Common myeloid progenitor, CD34-positive (primary cell): Measurements from ENCODE around the gene KLHDC8A.

Source experiments
- CTCF ChIA-PET: fragments of 350-600 bp; sonication (Branson Sonifier 250); formaldehyde crosslinking; loops from one replicate; lab custom pipeline; 2021; ENCODE audit warnings: antibody characterized with exemption; lab: Charles Lee
- POLR2A ChIA-PET: fragments of 350-600 bp; sonication (Branson Sonifier 250); formaldehyde crosslinking; loops from one replicate; lab custom pipeline; 2021; ENCODE audit warnings: antibody characterized with exemption; lab: Charles Lee
- DNase-seq, 3 donors: peaks; one replicate each; pipeline versions ENCODE4 v3.0.0 to v3.0.0-alpha.2; 2013
- H3K27ac ChIP-seq, 2 experiments: 1 replicate in 1 of 2; 2 replicates in 1 of 2; pipeline ENCODE4 v1.7.0; 2013; ENCODE audit warnings: inconsistent platforms in 2 of 2, low read length in 2 of 2, mild to moderate bottlenecking in 2 of 2, low read depth in 1 of 2, moderate library complexity in 1 of 2; ENCODE audit not compliant: severe bottlenecking in 2 of 2, insufficient read depth in 1 of 2, poor library complexity in 1 of 2
- H3K27me3 ChIP-seq, 5 experiments: replicated peaks in 2 of 5; 1 replicate in 3 of 5; 2 replicates in 2 of 5; pipeline versions ENCODE4 v1.6.1 to v1.7.0; 2013; ENCODE audit warnings: low read length in 4 of 5, mild to moderate bottlenecking in 2 of 5, moderate library complexity in 2 of 5, inconsistent platforms in 1 of 5; ENCODE audit not compliant: insufficient read depth in 5 of 5, control insufficient read depth in 4 of 5
- H3K36me3 ChIP-seq, 4 experiments: 1 replicate in 2 of 4; 2 replicates in 2 of 4; pipeline versions ENCODE4 v1.6.1 to v1.7.0; 2013; ENCODE audit warnings: low read length in 3 of 4, control low read depth in 1 of 4, mild to moderate bottlenecking in 1 of 4; ENCODE audit not compliant: control insufficient read depth in 4 of 4, insufficient read depth in 4 of 4
- H3K4me1 ChIP-seq, 4 experiments: 1 replicate in 3 of 4; 2 replicates in 1 of 4; pipeline versions ENCODE4 v1.6.1 to v1.7.1; 2013; ENCODE audit warnings: low read length in 3 of 4, mild to moderate bottlenecking in 3 of 4, control low read depth in 1 of 4, inconsistent platforms in 1 of 4, moderate library complexity in 1 of 4; ENCODE audit not compliant: control insufficient read depth in 4 of 4, insufficient read depth in 4 of 4; ENCODE audit errors: control extremely low read depth in 1 of 4
- H3K4me3 ChIP-seq, 7 experiments: 1 replicate in 4 of 7; 2 replicates in 3 of 7; pipeline versions ENCODE4 v1.5.1 to v1.7.0; 2013; ENCODE audit warnings: mild to moderate bottlenecking in 7 of 7, low read length in 6 of 7, moderate library complexity in 6 of 7, inconsistent platforms in 2 of 7, low read depth in 2 of 7, control low read depth in 1 of 7; ENCODE audit not compliant: insufficient read depth in 4 of 7, control insufficient read depth in 1 of 7; ENCODE audit errors: extremely low read depth in 1 of 7
- H3K9me3 ChIP-seq, 5 experiments: 1 replicate in 4 of 5; 2 replicates in 1 of 5; pipeline versions ENCODE4 v1.6.1 to v1.7.1; 2013; ENCODE audit warnings: low read length in 4 of 5, mild to moderate bottlenecking in 2 of 5, inconsistent platforms in 1 of 5, low read depth in 1 of 5, moderate library complexity in 1 of 5; ENCODE audit not compliant: control insufficient read depth in 4 of 5, insufficient read depth in 2 of 5; ENCODE audit errors: control extremely low read depth in 1 of 5
- WGBS: methylation state at CpG from one replicate; pipeline ENCODE4 v1.1.5; 2013; ENCODE audit not compliant: insufficient coverage; 5-methylcytosine and 5-hydroxymethylcytosine counted together

The KLHDC8A gene

GRCh38 chr1:205354259-205355074 lies 2.3 kb downstream of the KLHDC8A start:
- ChIA-PET CTCF (interaction anchor here (0.7 to 2.7 kb wide), 26 partner anchors 9 to 219 kb away, joined by 3 to 27 read pairs (median 5); no protein-coding TSS in a partner anchor), POLR2A (no interaction called here)
- Histone ChIP-seq H3K4me1 (no peaks in the 10 kb centered on the region), H3K27me3 (peaks cover 0 to 13% (median 2%) of the 10 kb centered on the region in 5 experiments), H3K36me3 (no peaks in the 10 kb centered on the region), H3K27ac (no peak overlapping the region), H3K4me3 (no peak overlapping the region), H3K9me3 (no peaks in the 10 kb centered on the region)
- 40% methylated on average over 3 of the region's 5 CpGs for WGBS
- DNase-seq: peak; percentile 68 to 85 (median 78)

GRCh38 chr1:205353612-205354011 lies 3.1 kb downstream of the KLHDC8A start:
- Histone ChIP-seq H3K4me3 (no peak overlapping the region), H3K4me1 (peaks cover 0 to 4% (median under 1%) of the 10 kb centered on the region in 4 experiments), H3K27me3 (peaks cover 0 to 13% (median under 1%) of the 10 kb centered on the region in 5 experiments), H3K9me3 (no peaks in the 10 kb centered on the region), H3K27ac (no peak overlapping the region), H3K36me3 (no peaks in the 10 kb centered on the region)
- ChIA-PET CTCF (interaction anchor here (0.7 to 2.7 kb wide), 22 partner anchors 9 to 219 kb away, joined by 3 to 27 read pairs (median 4); no protein-coding TSS in a partner anchor), POLR2A (no interaction called here)
- DNase-seq: no peak
- WGBS: 100% methylated on average over 3 of the region's 6 CpGs

- Histone ChIP-seq H3K4me1 (peaks cover 0 to 4% (median under 1%) of the 10 kb centered on the region in 4 experiments), H3K4me3 (no peak overlapping the region), H3K9me3 (no peaks in the 10 kb centered on the region), H3K36me3 (no peaks in the 10 kb centered on the region), H3K27me3 (peaks cover 0 to 13% (median 0%) of the 10 kb centered on the region in 5 experiments), H3K27ac (no peak overlapping the region)
- no peak for DNase-seq
- 100% methylated on average over 4 of the region's 4 CpGs for WGBS
- POLR2A ChIA-PET: no interaction called here
- CTCF ChIA-PET: interaction anchor here (1.2 to 2.7 kb wide), 11 partner anchors 13 to 220 kb away, joined by 3 to 27 read pairs (median 4); no protein-coding TSS in a partner anchor
Measured at GRCh38 chr1:205353191-205353590, 3.5 kb downstream of the KLHDC8A start.

GRCh38 chr1:205351984-205352713 lies 4.6 kb downstream of the KLHDC8A start:
- peaks cover 0 to 4% (median under 1%) of the 10 kb centered on the region in 4 experiments for H3K4me1 ChIP-seq

GRCh38 chr1:205350691-205351141 lies 6.0 kb downstream of the KLHDC8A start:
- ChIA-PET CTCF (interaction anchor here (0.7 to 4.0 kb wide), 10 partner anchors 12 to 173 kb away, joined by 3 to 33 read pairs (median 4); no protein-coding TSS in a partner anchor), POLR2A (no interaction called here)
- H3K36me3 ChIP-seq: no peaks in the 10 kb centered on the region
- H3K9me3 ChIP-seq: no peaks in the 10 kb centered on the region
- no peak overlapping the region for H3K4me3 ChIP-seq
- WGBS: 78% methylated on average over 8 of the region's 8 CpGs
- peaks cover 0 to 4% (median 2%) of the 10 kb centered on the region in 4 experiments for H3K4me1 ChIP-seq
- peaks cover 0 to 16% (median 3%) of the 10 kb centered on the region in 5 experiments for H3K27me3 ChIP-seq
- H3K27ac ChIP-seq: no peak overlapping the region
- no peak for DNase-seq

More at GRCh38 chr1:205351984-205352713, 4.6 kb downstream of the KLHDC8A start:
- H3K27ac ChIP-seq: no peak overlapping the region
- WGBS: 95% methylated on average over 10 of the region's 11 CpGs
- H3K36me3 ChIP-seq: no peaks in the 10 kb centered on the region
- peaks cover 0 to 13% (median 0%) of the 10 kb centered on the region in 5 experiments for H3K27me3 ChIP-seq
- no peak overlapping the region for H3K4me3 ChIP-seq
- no peaks in the 10 kb centered on the region for H3K9me3 ChIP-seq
- CTCF ChIA-PET: interaction anchor here (0.8 to 4.0 kb wide), 5 partner anchors 15 to 171 kb away, joined by 3 to 33 read pairs (median 12); no protein-coding TSS in a partner anchor
- POLR2A ChIA-PET: no interaction called here
- no peak for DNase-seq

- POLR2A ChIA-PET: no interaction called here
- CTCF ChIA-PET: interaction anchor here (0.7 to 4.0 kb wide), 10 partner anchors 10 to 174 kb away, joined by 3 to 33 read pairs (median 6); no protein-coding TSS in a partner anchor
- H3K36me3 ChIP-seq: no peaks in the 10 kb centered on the region
- H3K4me1 ChIP-seq: peaks cover 0 to 4% (median 2%) of the 10 kb centered on the region in 4 experiments
- H3K27me3 ChIP-seq: peaks cover 0 to 16% (median 7%) of the 10 kb centered on the region in 5 experiments
- H3K27ac ChIP-seq: no peak overlapping the region
- DNase-seq: no peak
- H3K9me3 ChIP-seq: no peaks in the 10 kb centered on the region
- H3K4me3 ChIP-seq: no peak overlapping the region
- 89% methylated on average over 4 of the region's 4 CpGs for WGBS
Measured at GRCh38 chr1:205350124-205350523, 6.6 kb downstream of the KLHDC8A start.
